Keratinocyte (primary cell): ENCODE results near the gene OAF. TPM values are rescaled to one million over a fixed set of nuclear protein-coding genes. Genes with fewer than 3 reads are reported as not detected.

ENCODE experiments used
- DNase-seq: peaks from one replicate; pipeline ENCODE4 v3.0.0-alpha.2; 2011; ENCODE audit warnings: low read depth, missing footprints, low spot score
- FAIRE-seq: peaks from 2 replicates; lab custom pipeline; 2011; peaks lifted over from hg19 to GRCh38; lab: Jason Lieb, UNC
- H2AFZ ChIP-seq: 2 replicates; pipeline ENCODE4 v1.6.0; 2012; ENCODE audit warnings: low read length, control low read depth, inconsistent platforms; ENCODE audit not compliant: control insufficient read depth
- H3K27ac ChIP-seq: 2 replicates; pipeline ENCODE4 v1.5.1; 2011; ENCODE audit warnings: low read length; ENCODE audit not compliant: control insufficient read depth, insufficient read depth
- H3K27me3 ChIP-seq: 3 replicates; pipeline ENCODE4 v1.6.0; 2011; ENCODE audit warnings: low read length; ENCODE audit not compliant: control insufficient read depth, insufficient read depth; ENCODE audit errors: extremely low read depth
- H3K36me3 ChIP-seq, 2 experiments: 2 replicates in 1 of 2; 3 replicates in 1 of 2; pipeline ENCODE4 v1.5.1; 2011; ENCODE audit warnings: low read length in 2 of 2, mild to moderate bottlenecking in 1 of 2; ENCODE audit not compliant: control insufficient read depth in 2 of 2, insufficient read depth in 2 of 2; ENCODE audit errors: extremely low read depth in 1 of 2
- H3K4me1 ChIP-seq: 3 replicates; pipeline ENCODE4 v1.5.1; 2011; ENCODE audit warnings: low read length; ENCODE audit not compliant: control insufficient read depth, insufficient read depth; ENCODE audit errors: extremely low read depth
- H3K4me2 ChIP-seq: 3 replicates; pipeline ENCODE4 v1.6.0; 2011; ENCODE audit warnings: low read depth, low read length; ENCODE audit not compliant: control insufficient read depth, insufficient read depth; ENCODE audit errors: extremely low read depth
- H3K4me3 ChIP-seq, 3 experiments: fragments of 200-600 bp in 1 of 3; sonication (generic) in 1 of 3; 2 replicates in 2 of 3; 3 replicates in 1 of 3; pipeline ENCODE4 v1.5.1; 2011 to 2016; ENCODE audit warnings: low read length in 3 of 3, mild to moderate bottlenecking in 3 of 3, control low read depth in 2 of 3, inconsistent platforms in 1 of 3, low read depth in 1 of 3, mixed read lengths in 1 of 3, mixed run types in 1 of 3, moderate library complexity in 1 of 3; ENCODE audit not compliant: control insufficient read depth in 2 of 3, insufficient read depth in 2 of 3; ENCODE audit errors: extremely low read depth in 1 of 3
- H3K79me2 ChIP-seq: 2 replicates; pipeline ENCODE4 v1.6.0; 2012; ENCODE audit warnings: low read length; ENCODE audit not compliant: control insufficient read depth, insufficient read depth
- H3K9ac ChIP-seq: 3 replicates; pipeline ENCODE4 v1.6.0; 2011; ENCODE audit warnings: low read length; ENCODE audit not compliant: control insufficient read depth, insufficient read depth; ENCODE audit errors: extremely low read depth
- H3K9me1 ChIP-seq: 3 replicates; pipeline ENCODE4 v1.6.0; 2011; ENCODE audit warnings: low read length; ENCODE audit not compliant: control insufficient read depth, insufficient read depth; ENCODE audit errors: extremely low read depth
- H3K9me3 ChIP-seq: 2 replicates; pipeline ENCODE4 v1.5.1; 2012; ENCODE audit warnings: low read depth, low read length; ENCODE audit not compliant: control insufficient read depth
- H4K20me1 ChIP-seq: 3 replicates; pipeline ENCODE4 v1.6.0; 2011; ENCODE audit warnings: low read length; ENCODE audit not compliant: control insufficient read depth, insufficient read depth; ENCODE audit errors: extremely low read depth
- CTCF ChIP-seq, 3 experiments: IDR thresholded peaks in 1 of 3; conservative IDR thresholded peaks in 1 of 3; optimal IDR thresholded peaks in 1 of 3; 2 replicates in 2 of 3; 3 replicates in 1 of 3; pipeline versions ENCODE3 to v1.5.1; 2011; ENCODE audit warnings: low read length in 3 of 3, mild to moderate bottlenecking in 3 of 3, moderate library complexity in 2 of 3, control low read depth in 1 of 3, inconsistent platforms in 1 of 3; ENCODE audit not compliant: insufficient read depth in 2 of 3; ENCODE audit errors: extremely low read depth in 1 of 3
- EZH2 ChIP-seq: IDR thresholded peaks from one replicate; pipeline ENCODE4 v1.6.1; 2012; ENCODE audit warnings: inconsistent platforms, mild to moderate bottlenecking, low read length, moderate library complexity
- dilution Hi-C: fragments of 300-500 bp; cut with MboI; formaldehyde crosslinking; loops from one replicate; pipeline ENCODE4 v1.7.0; 2020; ENCODE audit warnings: low sequenced_read_pairs; ENCODE audit not compliant: extremely low pct_ligation_motif_present
- polyA plus RNA-seq, 5 experiments: library from polyadenylated mRNA; depleted of rRNA in 3 of 5; stranded (reverse) in 3 of 5; stranded (forward) in 1 of 5; unstranded in 1 of 5; fragments of >200 nt; gene quantifications; 1 replicate in 1 of 5; 2 replicates in 3 of 5; 3 replicates in 1 of 5; pipeline versions ENCODE4 v1.2.1 to v1.2.3, GENCODE V29; 2011 to 2012; ENCODE audit warnings: missing spikeins in 2 of 5, low read depth in 1 of 5, low replicate concordance in 1 of 5

OAF gene
- polyA plus RNA-seq, 1 donor (not counting 4 experiments of a cell fraction or from before 2014, with no cell fraction given): 11.2 TPM

DNA sequence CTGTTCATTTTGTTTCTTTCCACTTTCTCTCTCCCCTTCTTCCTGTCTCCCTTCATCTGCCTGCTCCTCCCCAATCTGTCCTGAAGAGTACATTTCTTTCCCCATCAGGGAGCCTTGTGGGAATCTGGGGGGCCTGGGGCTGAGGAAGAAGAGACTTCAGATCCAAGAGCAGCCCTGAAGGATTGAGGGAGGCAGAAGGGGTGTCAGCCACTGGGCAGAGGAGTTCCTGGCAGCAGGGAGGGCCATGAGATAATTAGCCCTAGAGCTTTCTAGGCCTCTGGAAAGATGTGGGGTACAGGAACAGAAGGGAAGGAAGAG lies 24.4 kb upstream of the OAF start:
- dilution Hi-C loops: no loop called here

GRCh38 chr11:120186774-120187591 lies 23.8 kb upstream of the OAF start:
- peak overlapping the region; percentile 50 for H3K27ac ChIP-seq
- peak overlapping the region; percentile 43 for H3K9ac ChIP-seq
- peaks cover 17% of the 10 kb centered on the region for H3K27me3 ChIP-seq
- H3K36me3 ChIP-seq: no peaks in the 10 kb centered on the region
- no peaks in the 10 kb centered on the region for H3K9me1 ChIP-seq
- no peak overlapping the region for H3K4me3 ChIP-seq
- TF ChIP-seq CTCF (optimal IDR thresholded peaks at IDR 0.05 in 1 of 3, IDR thresholded peaks at IDR 0.05 in 1 of 3, conservative IDR thresholded peaks at IDR 0.05 in 1 of 3; ENCODE audit: extremely low read depth in 1 of 3, insufficient read depth in 2 of 3, low read length in 3 of 3) (no peak), EZH2 (no peak)
- dilution Hi-C loops: no loop called here
- DNase-seq (peak; percentile 66), FAIRE-seq (no peak)
- peaks cover 10% of the 10 kb centered on the region for H3K4me1 ChIP-seq
- no peak overlapping the region for H2AFZ ChIP-seq
- no peaks in the 10 kb centered on the region for H4K20me1 ChIP-seq
- H3K9me3 ChIP-seq: no peaks in the 10 kb centered on the region
- no peaks in the 10 kb centered on the region for H3K79me2 ChIP-seq
- no peak overlapping the region for H3K4me2 ChIP-seq

More for the DNA sequence above, 24.4 kb upstream of the OAF start:
- TF ChIP-seq CTCF (optimal IDR thresholded peaks at IDR 0.05 in 1 of 3, IDR thresholded peaks at IDR 0.05 in 1 of 3, conservative IDR thresholded peaks at IDR 0.05 in 1 of 3; ENCODE audit: extremely low read depth in 1 of 3, insufficient read depth in 2 of 3, low read length in 3 of 3): no peak
- no peak for TF ChIP-seq EZH2
- H3K9ac ChIP-seq: peak overlapping the region; percentile 43
- H3K9me1 ChIP-seq: no peaks in the 10 kb centered on the region
- H3K36me3 ChIP-seq: no peaks in the 10 kb centered on the region
- no peaks in the 10 kb centered on the region for H3K9me3 ChIP-seq
- H3K4me2 ChIP-seq: peak overlapping the region; percentile 25
- DNase-seq: no peak
- no peaks in the 10 kb centered on the region for H3K79me2 ChIP-seq
- peak overlapping the region; percentile 50 for H3K27ac ChIP-seq
- H2AFZ ChIP-seq: no peak overlapping the region
- H4K20me1 ChIP-seq: no peaks in the 10 kb centered on the region
- peaks cover 12% of the 10 kb centered on the region for H3K27me3 ChIP-seq
- peaks cover 10% of the 10 kb centered on the region for H3K4me1 ChIP-seq
- no peak for FAIRE-seq
- H3K4me3 ChIP-seq: no peak overlapping the region
